GM19043 (cell line): ENCODE results near the gene NOSTRIN.
"Not testable (repeated sequence)": the region's sequence is repeated elsewhere in the genome, so short reads cannot be mapped to it uniquely, and the experiment has no call there.

Experiments used
- ATAC-seq: cut with Tn5 transposase; IDR thresholded peaks from one replicate; pipeline ENCODE4 v1.9.1; 2021; ENCODE audit warnings: low read depth; ENCODE audit not compliant: unreplicated experiment

Gene NOSTRIN

GRCh38 chr2:168789776-168790175 is 12.7 kb upstream of the NOSTRIN start:
- no peak for ATAC-seq

- no peak for ATAC-seq
Observed at GRCh38 chr2:168790226-168790902, 12.1 kb upstream of the NOSTRIN start.

DNA sequence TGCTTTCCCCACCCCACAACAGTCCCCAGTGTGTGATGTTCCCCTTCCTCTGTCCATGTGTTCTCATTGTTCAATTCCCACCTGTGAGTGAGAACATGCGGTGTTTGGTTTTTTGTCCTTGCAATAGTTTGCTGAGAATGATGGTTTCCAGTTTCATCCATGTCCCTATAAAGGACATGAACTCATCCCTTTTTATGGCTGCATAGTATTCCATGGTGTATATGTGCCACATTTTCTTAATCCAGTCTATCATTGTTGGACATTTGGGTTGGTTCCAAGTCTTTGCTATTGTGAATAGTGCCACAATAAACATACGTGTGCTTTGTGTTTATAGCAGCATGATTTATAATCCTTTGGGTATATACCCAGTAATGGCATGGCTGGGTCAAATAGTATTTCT is 11.3 kb upstream of the NOSTRIN start:
- ATAC-seq = not testable (repeated sequence)

DNA sequence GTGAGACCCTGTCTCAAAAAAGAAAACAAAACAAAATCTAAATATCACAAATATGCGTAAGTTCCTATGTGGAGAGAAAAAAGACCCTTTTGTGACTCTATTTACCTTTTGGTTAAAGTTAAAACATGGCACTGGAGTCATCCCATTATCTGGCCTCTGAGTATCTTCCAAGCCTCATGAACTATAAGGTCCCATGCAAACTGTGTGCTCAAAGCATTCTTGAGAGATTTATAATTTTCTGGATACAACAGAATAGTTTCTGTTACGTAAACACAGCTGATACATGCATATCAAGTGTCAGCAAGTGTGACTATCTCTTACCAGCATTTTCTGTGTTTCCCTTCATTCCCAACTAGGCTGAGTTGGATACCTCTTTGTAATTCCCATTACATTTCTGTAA is 8.8 kb upstream of the NOSTRIN start:
- no peak for ATAC-seq

- no peak for ATAC-seq
Observed at GRCh38 chr2:168794968-168795367, 7.5 kb upstream of the NOSTRIN start.

GRCh38 chr2:168796090-168796577 is 6.3 kb upstream of the NOSTRIN start:
- no peak for ATAC-seq

GRCh38 chr2:168796583-168797285 is 5.7 kb upstream of the NOSTRIN start:
- ATAC-seq = no peak

- ATAC-seq = no peak
Observed at GRCh38 chr2:168797286-168797655, 5.2 kb upstream of the NOSTRIN start.

DNA sequence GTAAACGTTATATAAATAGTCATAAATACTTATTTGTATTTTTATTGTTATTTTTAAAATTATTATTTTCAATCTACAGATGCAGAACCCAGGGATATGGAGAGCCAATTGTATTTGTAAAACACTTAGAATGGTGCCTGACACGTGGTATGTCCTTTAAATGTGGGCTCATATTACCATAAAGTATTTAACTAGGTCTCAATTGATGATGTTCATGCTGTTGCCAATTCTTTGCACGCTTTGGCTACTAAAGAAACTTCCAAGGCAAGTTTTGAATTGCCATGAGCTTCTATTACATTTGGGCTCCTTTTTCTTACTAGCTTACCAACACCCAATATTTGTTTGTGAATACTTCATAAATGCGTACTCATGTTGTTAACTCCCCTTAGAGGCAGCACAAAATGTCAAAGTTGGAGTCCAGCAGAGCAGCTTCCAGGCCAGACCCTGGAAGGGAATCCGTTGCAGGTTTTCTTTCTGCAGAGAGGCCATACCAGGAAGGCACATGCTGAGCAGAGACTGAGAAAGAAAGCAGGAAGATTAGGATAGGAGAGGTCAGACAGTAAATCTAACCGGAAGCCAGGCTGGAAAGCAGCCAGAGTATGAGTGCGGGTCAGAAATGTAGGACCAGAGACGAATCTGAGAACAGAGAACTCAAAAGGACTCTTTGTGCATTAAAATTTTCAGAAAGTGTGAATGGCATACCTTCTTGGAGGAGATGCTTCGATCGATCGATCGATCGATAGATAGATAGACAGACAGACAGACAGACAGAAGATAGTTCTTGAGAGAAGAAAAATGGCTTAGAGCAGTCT is 4.2 kb upstream of the NOSTRIN start:
- ATAC-seq = no peak

- ATAC-seq = no peak
Observed at GRCh38 chr2:168798888-168799410, 3.5 kb upstream of the NOSTRIN start.

- ATAC-seq = no peak
Observed at GRCh38 chr2:168801471-168801870, 966 bp upstream of the NOSTRIN start.

DNA sequence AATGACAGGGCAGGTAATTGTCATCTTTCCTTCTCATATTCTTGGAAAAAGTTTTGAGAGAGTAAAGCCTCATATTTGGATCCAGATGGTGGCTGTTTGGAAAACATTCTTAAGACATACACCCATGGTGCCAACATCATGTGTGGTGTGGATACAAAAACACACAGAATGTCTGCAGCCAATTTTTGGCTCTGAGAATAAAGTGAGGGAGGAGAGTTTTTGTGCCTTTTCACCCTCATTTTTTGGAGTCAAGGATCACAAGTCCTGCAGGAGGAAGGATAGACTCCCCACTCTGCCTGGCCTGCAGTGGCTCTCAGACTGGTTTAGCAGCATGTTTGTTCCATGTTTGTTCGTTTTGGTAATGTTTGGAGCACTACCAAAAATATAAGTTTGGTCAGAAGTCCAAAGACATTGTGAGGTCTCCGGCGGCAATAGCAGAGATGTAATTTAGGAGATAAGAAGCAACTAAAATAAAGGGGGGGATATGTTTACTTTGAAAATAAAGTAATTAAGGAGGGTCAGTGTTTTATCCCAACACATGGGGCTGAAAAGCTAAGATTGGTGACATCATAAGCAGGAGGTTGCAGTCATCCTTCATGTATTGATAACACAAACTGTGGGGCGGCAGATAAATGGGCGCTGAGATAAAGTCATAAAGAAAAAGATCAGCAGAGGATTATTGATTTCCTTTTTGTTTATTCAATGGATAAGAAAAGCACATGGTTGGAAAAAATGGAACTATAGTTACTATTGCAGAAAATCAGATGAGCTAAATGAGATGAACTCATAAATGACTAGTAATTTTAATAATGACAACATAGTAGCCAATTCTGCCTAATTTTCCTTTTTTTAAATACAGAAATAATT is 655 bp downstream of the NOSTRIN start:
- ATAC-seq = no peak

- ATAC-seq = no peak
Observed at GRCh38 chr2:168804214-168804613, 1.8 kb downstream of the NOSTRIN start.

DNA sequence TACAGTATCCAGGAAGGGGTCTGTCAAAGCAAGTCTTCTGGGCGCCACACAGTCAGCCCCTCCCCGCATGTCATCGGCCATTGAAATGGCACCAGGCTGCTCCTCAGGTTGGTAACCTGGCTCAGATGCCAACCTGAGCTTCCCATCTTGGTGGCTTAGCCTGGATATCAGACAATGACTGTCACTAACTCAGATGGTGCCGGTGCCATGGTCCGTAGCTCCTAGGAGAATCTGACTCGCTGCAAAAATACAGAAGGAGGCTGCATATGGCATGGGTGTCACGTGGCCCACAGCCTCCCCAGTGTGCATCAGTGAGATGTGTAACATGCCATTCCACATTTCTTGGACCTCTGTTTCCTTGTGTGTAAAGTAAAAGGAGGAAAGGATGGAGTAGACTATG is 3.2 kb downstream of the NOSTRIN start:
- ATAC-seq = no peak

GRCh38 chr2:168809537-168809936 is 7.1 kb downstream of the NOSTRIN start:
- no peak for ATAC-seq

- ATAC-seq = no peak
Observed at GRCh38 chr2:168810235-168810634, 7.8 kb downstream of the NOSTRIN start.

DNA sequence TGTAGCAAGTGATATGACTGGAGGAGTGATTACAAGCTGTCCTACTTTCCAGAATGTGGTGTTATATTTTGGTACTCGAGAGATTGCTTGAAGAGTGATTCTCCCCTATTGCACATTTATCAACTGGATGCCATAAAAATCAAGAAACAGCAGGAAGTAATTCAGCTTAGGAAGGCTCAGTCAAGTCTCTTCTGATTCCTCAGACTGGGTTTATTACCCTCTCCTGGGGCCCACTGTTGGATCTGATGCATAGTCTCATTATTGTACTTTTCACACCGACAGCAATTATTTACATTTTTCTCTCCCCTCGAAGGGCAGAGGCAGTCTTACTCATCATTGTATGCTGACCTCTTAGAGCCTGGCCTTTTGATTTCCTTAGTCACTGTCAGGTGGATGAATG is 9.3 kb downstream of the NOSTRIN start:
- ATAC-seq = no peak

- ATAC-seq = no peak
Observed at GRCh38 chr2:168814046-168814445, 11.6 kb downstream of the NOSTRIN start.

GRCh38 chr2:168814939-168815907 is 12.8 kb downstream of the NOSTRIN start:
- no peak for ATAC-seq
